ENCODE results near the gene PTPRM. TPM values are rescaled to one million over a fixed set of nuclear protein-coding genes. Genes with fewer than 3 reads are reported as not detected.

PTPRM gene
- total and polyA plus RNA-seq, 2 experiments from 2014 or later = 1.6 to 5.3 TPM

- Histone ChIP-seq H3K4me1 (ENCODE audit: insufficient read depth) (no peaks in the 10 kb centered on the region), H3K27ac (ENCODE audit: low read depth) (no peak overlapping the region), H3K36me3 (ENCODE audit: insufficient read depth) (no peaks in the 10 kb centered on the region), H3K27me3 (ENCODE audit: insufficient read depth) (no peaks in the 10 kb centered on the region), H3K79me2 (replicated peaks; ENCODE audit: insufficient read depth) (no peaks in the 10 kb centered on the region), H2AFZ (no peak overlapping the region), H3F3A (replicated peaks; ENCODE audit: low read depth) (no peaks in the 10 kb centered on the region), H4K20me1 (replicated peaks; ENCODE audit: insufficient read depth) (no peaks in the 10 kb centered on the region), H3K9me2 (ENCODE audit: insufficient read depth) (peaks cover 7% of the 10 kb centered on the region), H3K4me3 (no peak overlapping the region), H3K4me2 (no peak overlapping the region)
- no peaks in the 10 kb centered on the region for H3K36me3 Mint-ChIP-seq (ENCODE audit: low read depth)
- no peak for TF ChIP-seq POLR2AphosphoS5 (IDR thresholded peaks at IDR 0.05; ENCODE audit: low read depth)
- TF ChIP-seq CTCF (conservative IDR thresholded peaks at IDR 0.05; ENCODE audit: low read depth in 2 of 2) = no peak
- TF ChIP-seq, protein P1, sequence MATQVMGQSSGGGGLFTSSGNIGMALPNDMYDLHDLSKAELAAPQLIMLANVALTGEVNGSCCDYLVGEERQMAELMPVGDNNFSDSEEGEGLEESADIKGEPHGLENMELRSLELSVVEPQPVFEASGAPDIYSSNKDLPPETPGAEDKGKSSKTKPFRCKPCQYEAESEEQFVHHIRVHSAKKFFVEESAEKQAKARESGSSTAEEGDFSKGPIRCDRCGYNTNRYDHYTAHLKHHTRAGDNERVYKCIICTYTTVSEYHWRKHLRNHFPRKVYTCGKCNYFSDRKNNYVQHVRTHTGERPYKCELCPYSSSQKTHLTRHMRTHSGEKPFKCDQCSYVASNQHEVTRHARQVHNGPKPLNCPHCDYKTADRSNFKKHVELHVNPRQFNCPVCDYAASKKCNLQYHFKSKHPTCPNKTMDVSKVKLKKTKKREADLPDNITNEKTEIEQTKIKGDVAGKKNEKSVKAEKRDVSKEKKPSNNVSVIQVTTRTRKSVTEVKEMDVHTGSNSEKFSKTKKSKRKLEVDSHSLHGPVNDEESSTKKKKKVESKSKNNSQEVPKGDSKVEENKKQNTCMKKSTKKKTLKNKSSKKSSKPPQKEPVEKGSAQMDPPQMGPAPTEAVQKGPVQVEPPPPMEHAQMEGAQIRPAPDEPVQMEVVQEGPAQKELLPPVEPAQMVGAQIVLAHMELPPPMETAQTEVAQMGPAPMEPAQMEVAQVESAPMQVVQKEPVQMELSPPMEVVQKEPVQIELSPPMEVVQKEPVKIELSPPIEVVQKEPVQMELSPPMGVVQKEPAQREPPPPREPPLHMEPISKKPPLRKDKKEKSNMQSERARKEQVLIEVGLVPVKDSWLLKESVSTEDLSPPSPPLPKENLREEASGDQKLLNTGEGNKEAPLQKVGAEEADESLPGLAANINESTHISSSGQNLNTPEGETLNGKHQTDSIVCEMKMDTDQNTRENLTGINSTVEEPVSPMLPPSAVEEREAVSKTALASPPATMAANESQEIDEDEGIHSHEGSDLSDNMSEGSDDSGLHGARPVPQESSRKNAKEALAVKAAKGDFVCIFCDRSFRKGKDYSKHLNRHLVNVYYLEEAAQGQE (IDR thresholded peaks at IDR 0.05; ENCODE audit: unreplicated experiment) = no peak
- no peak for TF ChIP-seq ZNF331 (CRISPR knock-in tag; IDR thresholded peaks at IDR 0.05; ENCODE audit: low read depth)
- TF ChIP-seq ZNF462 (CRISPR knock-in tag; IDR thresholded peaks at IDR 0.05) = no peak
- no peak overlapping the region for H3K4me3 Mint-ChIP-seq
- DNase-seq (ENCODE audit: low spot score) (no peak), ATAC-seq (no peak)
- H3K9me3 Mint-ChIP-seq = no peaks in the 10 kb centered on the region
- H3K4me1 Mint-ChIP-seq = no peaks in the 10 kb centered on the region
- peaks cover 3% of the 10 kb centered on the region for H3K27me3 Mint-ChIP-seq (ENCODE audit: insufficient read depth, low read depth, poor library complexity)
- no peak overlapping the region for H3K27ac Mint-ChIP-seq
Observed at GRCh38 chr18:7697306-7697705, 130.2 kb downstream of the PTPRM start.
